D721Med (cell line): ENCODE measurements around the gene R3HDM2.

Experiments
- DNase-seq: peaks from one replicate; pipeline ENCODE4 v3.0.0; 2011; ENCODE audit warnings: low spot score; ENCODE audit not compliant: insufficient read length
- FAIRE-seq: peaks from 2 replicates; lab custom pipeline; 2011; peaks lifted over from hg19 to GRCh38; lab: Jason Lieb, UNC
- TF ChIP-seq, protein P1 (sequence below): IDR thresholded peaks from 2 replicates; pipeline ENCODE4 v1.5.1; 2012; ENCODE audit warnings: mild to moderate bottlenecking, control low read depth; ENCODE audit not compliant: insufficient read depth; ENCODE audit errors: missing control alignments

The R3HDM2 gene

GRCh38 chr12:57212701-57213057 is 218.2 kb downstream of the R3HDM2 start:
- TF ChIP-seq, protein P1, sequence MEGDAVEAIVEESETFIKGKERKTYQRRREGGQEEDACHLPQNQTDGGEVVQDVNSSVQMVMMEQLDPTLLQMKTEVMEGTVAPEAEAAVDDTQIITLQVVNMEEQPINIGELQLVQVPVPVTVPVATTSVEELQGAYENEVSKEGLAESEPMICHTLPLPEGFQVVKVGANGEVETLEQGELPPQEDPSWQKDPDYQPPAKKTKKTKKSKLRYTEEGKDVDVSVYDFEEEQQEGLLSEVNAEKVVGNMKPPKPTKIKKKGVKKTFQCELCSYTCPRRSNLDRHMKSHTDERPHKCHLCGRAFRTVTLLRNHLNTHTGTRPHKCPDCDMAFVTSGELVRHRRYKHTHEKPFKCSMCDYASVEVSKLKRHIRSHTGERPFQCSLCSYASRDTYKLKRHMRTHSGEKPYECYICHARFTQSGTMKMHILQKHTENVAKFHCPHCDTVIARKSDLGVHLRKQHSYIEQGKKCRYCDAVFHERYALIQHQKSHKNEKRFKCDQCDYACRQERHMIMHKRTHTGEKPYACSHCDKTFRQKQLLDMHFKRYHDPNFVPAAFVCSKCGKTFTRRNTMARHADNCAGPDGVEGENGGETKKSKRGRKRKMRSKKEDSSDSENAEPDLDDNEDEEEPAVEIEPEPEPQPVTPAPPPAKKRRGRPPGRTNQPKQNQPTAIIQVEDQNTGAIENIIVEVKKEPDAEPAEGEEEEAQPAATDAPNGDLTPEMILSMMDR = no peak
- no peak for FAIRE-seq
- DNase-seq = no peak

- FAIRE-seq (no peak), DNase-seq (no peak)
- TF ChIP-seq, protein P1 = no peak
These were observed 218.8 kb downstream of the R3HDM2 start for GRCh38 chr12:57211791-57212700.

- TF ChIP-seq, protein P1 = no peak
- FAIRE-seq (no peak), DNase-seq (no peak)
These were observed 219.7 kb downstream of the R3HDM2 start for GRCh38 chr12:57210926-57211692.

GRCh38 chr12:57210461-57210860 is 220.4 kb downstream of the R3HDM2 start:
- TF ChIP-seq, protein P1 = no peak
- DNase-seq = no peak
- FAIRE-seq = no peak

GRCh38 chr12:57209916-57210315 is 220.9 kb downstream of the R3HDM2 start:
- TF ChIP-seq, protein P1 = no peak

GRCh38 chr12:57208631-57209282 is 222.1 kb downstream of the R3HDM2 start:
- TF ChIP-seq, protein P1 = no peak
- FAIRE-seq (no peak), DNase-seq (no peak)

More at GRCh38 chr12:57209916-57210315, 220.9 kb downstream of the R3HDM2 start:
- FAIRE-seq (no peak), DNase-seq (no peak)
